GM12864 (cell line): ENCODE data around the gene ZNF529.

Experiments
- DNase-seq: peaks from one replicate; pipeline ENCODE4 v3.0.0-alpha.2; 2011; ENCODE audit warnings: low read depth
- H3K4me3 ChIP-seq: 2 replicates; pipeline ENCODE4 v1.5.1; 2011; ENCODE audit warnings: mild to moderate bottlenecking, low read depth, low read length, control low read depth
- TF ChIP-seq, protein P1 (sequence below): IDR thresholded peaks from 2 replicates; pipeline ENCODE4 v1.5.1; 2011; ENCODE audit warnings: low read depth, mild to moderate bottlenecking, moderate library complexity, low read length, control low read depth, inconsistent platforms; ENCODE audit errors: missing control alignments

The ZNF529 gene

DNA sequence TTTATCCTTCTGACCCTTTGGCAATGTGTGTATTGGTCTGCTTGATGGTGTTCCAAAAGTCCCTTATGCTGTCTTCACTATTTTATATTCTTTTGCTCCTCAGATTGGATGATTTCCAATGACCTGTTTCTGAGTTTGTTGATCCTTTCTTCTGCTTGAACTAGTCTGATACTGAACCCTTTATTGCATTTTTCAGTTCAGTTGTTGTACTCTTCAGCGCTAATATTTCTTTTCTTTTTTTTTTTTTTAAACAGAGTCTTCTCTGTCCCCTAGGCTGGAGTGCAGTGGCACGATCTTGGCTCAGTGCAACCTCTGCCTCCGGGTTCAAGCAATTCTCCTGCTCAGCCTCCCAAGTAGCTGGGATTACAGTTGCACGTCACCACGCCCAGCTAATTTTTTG is 71.1 kb downstream of the ZNF529 start:
- TF ChIP-seq, protein P1, sequence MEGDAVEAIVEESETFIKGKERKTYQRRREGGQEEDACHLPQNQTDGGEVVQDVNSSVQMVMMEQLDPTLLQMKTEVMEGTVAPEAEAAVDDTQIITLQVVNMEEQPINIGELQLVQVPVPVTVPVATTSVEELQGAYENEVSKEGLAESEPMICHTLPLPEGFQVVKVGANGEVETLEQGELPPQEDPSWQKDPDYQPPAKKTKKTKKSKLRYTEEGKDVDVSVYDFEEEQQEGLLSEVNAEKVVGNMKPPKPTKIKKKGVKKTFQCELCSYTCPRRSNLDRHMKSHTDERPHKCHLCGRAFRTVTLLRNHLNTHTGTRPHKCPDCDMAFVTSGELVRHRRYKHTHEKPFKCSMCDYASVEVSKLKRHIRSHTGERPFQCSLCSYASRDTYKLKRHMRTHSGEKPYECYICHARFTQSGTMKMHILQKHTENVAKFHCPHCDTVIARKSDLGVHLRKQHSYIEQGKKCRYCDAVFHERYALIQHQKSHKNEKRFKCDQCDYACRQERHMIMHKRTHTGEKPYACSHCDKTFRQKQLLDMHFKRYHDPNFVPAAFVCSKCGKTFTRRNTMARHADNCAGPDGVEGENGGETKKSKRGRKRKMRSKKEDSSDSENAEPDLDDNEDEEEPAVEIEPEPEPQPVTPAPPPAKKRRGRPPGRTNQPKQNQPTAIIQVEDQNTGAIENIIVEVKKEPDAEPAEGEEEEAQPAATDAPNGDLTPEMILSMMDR = no peak
- no peak for DNase-seq
- no peak overlapping the region for H3K4me3 ChIP-seq

DNA sequence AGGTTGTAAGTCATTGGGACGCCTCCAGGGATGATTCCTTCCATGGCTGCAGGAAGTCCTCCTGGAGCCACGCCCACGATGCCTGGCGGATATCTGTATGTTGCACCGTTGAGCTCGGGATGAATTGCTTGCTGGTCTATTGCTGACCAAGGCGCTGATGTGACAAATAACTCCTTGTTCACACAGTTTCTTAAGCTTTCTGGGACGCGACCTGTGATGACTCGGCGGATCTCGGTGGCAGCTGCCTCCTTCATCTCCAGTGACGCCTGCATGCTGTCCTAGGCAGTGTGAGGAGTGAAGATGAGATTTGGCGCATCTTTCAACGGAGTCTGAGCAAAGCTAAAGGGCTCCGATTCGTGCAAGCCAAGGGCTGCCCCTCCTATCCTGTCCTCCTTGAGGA is 76.1 kb downstream of the ZNF529 start:
- H3K4me3 ChIP-seq = no peak overlapping the region
- DNase-seq = no peak
- TF ChIP-seq, protein P1 = no peak
